Uterus (tissue), 2 donors: Measurements from ENCODE around the gene SRCIN1.

ENCODE experiments used
- CTCF ChIP-seq, 4 experiments: fragments of 200-600 bp in 2 of 4; fragments of 450-650 bp in 2 of 4; sonication (generic) in 2 of 4; IDR thresholded peaks; one replicate each; pipeline ENCODE4 v1.5.1; 2016 to 2019; ENCODE audit warnings: antibody characterized with exemption in 4 of 4, mild to moderate bottlenecking in 2 of 4, moderate library complexity in 1 of 4
- POLR2A ChIP-seq, 2 donors: fragments of 450-650 bp; IDR thresholded peaks; one replicate each; pipeline ENCODE4 v1.6.1; 2016; ENCODE audit warnings: antibody characterized with exemption in 2 of 2, mild to moderate bottlenecking in 1 of 2, moderate library complexity in 1 of 2

GRCh38 chr17:38598536-38598935 lies 7.2 kb downstream of the SRCIN1 start:
- no peak for TF ChIP-seq POLR2A (IDR thresholded peaks at IDR 0.05)
- TF ChIP-seq CTCF (IDR thresholded peaks at IDR 0.05), result no peak
